HEK293 (cell line): ENCODE results near the gene KLHL18.

ENCODE experiments used
- KLF1 ChIP-seq: fragments of 450-650 bp; formaldehyde crosslinking; IDR thresholded peaks from 2 replicates; pipeline ENCODE4 v1.5.1; 2016; ENCODE audit warnings: missing biosample characterization, missing genetic modification characterization
- KLF9 ChIP-seq: fragments of 450-650 bp; formaldehyde crosslinking; IDR thresholded peaks from 2 replicates; pipeline ENCODE4 v1.5.1; 2016; ENCODE audit warnings: missing biosample characterization, missing genetic modification characterization, low read depth
- MEIS1 ChIP-seq: sonication (generic); formaldehyde crosslinking; IDR thresholded peaks from 2 replicates; pipeline ENCODE4 v1.8.1; 2022; ENCODE audit warnings: missing genetic modification reagents, mild to moderate bottlenecking, borderline replicate concordance
- SP7 ChIP-seq: fragments of 450-650 bp; formaldehyde crosslinking; IDR thresholded peaks from 2 replicates; pipeline ENCODE4 v1.5.1; 2016; ENCODE audit warnings: missing biosample characterization, missing genetic modification characterization
- TRIM28 ChIP-seq: IDR thresholded peaks from 2 replicates; pipeline ENCODE4 v1.6.1; 2011; ENCODE audit warnings: low read length, control low read depth, borderline replicate concordance
- YY1 ChIP-seq: fragments of 450-650 bp; formaldehyde crosslinking; IDR thresholded peaks from 2 replicates; pipeline ENCODE4 v1.5.1; 2018; ENCODE audit warnings: missing biosample characterization, missing genetic modification characterization
- ZNF10 ChIP-seq: fragments of 450-650 bp; formaldehyde crosslinking; IDR thresholded peaks from 2 replicates; pipeline ENCODE4 v1.5.1; 2017; ENCODE audit warnings: missing biosample characterization, missing genetic modification characterization
- ZNF184 ChIP-seq: fragments of 450-650 bp; IDR thresholded peaks from 2 replicates; pipeline ENCODE4 v1.5.1; 2018; ENCODE audit warnings: missing biosample characterization, mild to moderate bottlenecking, missing genetic modification characterization
- ZNF19 ChIP-seq: fragments of 450-650 bp; formaldehyde crosslinking; IDR thresholded peaks from 2 replicates; pipeline ENCODE4; 2016; ENCODE audit warnings: missing biosample characterization, missing genetic modification characterization, low read depth
- ZNF202 ChIP-seq: fragments of 450-650 bp; formaldehyde crosslinking; IDR thresholded peaks from 2 replicates; pipeline ENCODE4 v1.5.1; 2016; ENCODE audit warnings: missing biosample characterization, missing genetic modification characterization, borderline replicate concordance
- ZNF404 ChIP-seq: fragments of 450-650 bp; formaldehyde crosslinking; IDR thresholded peaks from 2 replicates; pipeline ENCODE4 v1.5.1; 2017; ENCODE audit warnings: missing biosample characterization, missing genetic modification characterization
- ZNF416 ChIP-seq: fragments of 450-650 bp; formaldehyde crosslinking; IDR thresholded peaks from 2 replicates; pipeline ENCODE4 v1.5.1; 2016; ENCODE audit warnings: missing biosample characterization, missing genetic modification characterization
- ZNF560 ChIP-seq: fragments of 450-650 bp; formaldehyde crosslinking; IDR thresholded peaks from 2 replicates; pipeline ENCODE4 v1.5.1; 2017; ENCODE audit warnings: missing biosample characterization, missing genetic modification characterization, borderline replicate concordance
- ZNF596 ChIP-seq: fragments of 450-650 bp; IDR thresholded peaks from 2 replicates; pipeline ENCODE4 v1.5.0; 2018; ENCODE audit warnings: missing biosample characterization, mild to moderate bottlenecking, missing genetic modification characterization, moderate library complexity
- ZXDB ChIP-seq: fragments of 450-650 bp; formaldehyde crosslinking; IDR thresholded peaks from 2 replicates; pipeline ENCODE4 v1.5.1; 2016; ENCODE audit warnings: missing biosample characterization, missing genetic modification characterization
- TF ChIP-seq, protein P1 (sequence below): fragments of 450-650 bp; formaldehyde crosslinking; IDR thresholded peaks from 2 replicates; pipeline ENCODE4 v1.5.1; 2017; ENCODE audit warnings: missing biosample characterization, missing genetic modification characterization
- TF ChIP-seq, protein P2 (sequence below): fragments of 450-650 bp; IDR thresholded peaks from 2 replicates; pipeline ENCODE4 v1.5.1; 2018; ENCODE audit warnings: missing biosample characterization, mild to moderate bottlenecking, missing genetic modification characterization
- TF ChIP-seq, protein P3 (sequence below): fragments of 450-650 bp; formaldehyde crosslinking; IDR thresholded peaks from 2 replicates; pipeline ENCODE4 v1.5.1; 2016; ENCODE audit warnings: missing biosample characterization, missing genetic modification characterization
- TF ChIP-seq, protein P4 (sequence below): fragments of 450-650 bp; formaldehyde crosslinking; IDR thresholded peaks from 2 replicates; pipeline ENCODE4 v1.5.1; 2016; ENCODE audit warnings: missing biosample characterization, missing genetic modification characterization
- TF ChIP-seq, protein P5 (sequence below): fragments of 450-650 bp; formaldehyde crosslinking; conservative IDR thresholded peaks from 2 replicates; pipeline ENCODE4 v1.5.1; 2016; ENCODE audit warnings: low read depth, missing biosample characterization, missing genetic modification characterization
- TF ChIP-seq, protein P6 (sequence below): fragments of 450-650 bp; formaldehyde crosslinking; IDR thresholded peaks from 2 replicates; pipeline ENCODE4 v1.5.1; 2017; ENCODE audit warnings: missing biosample characterization, missing genetic modification characterization
- TF ChIP-seq, protein P7 (sequence below): fragments of 450-650 bp; formaldehyde crosslinking; IDR thresholded peaks from 2 replicates; pipeline ENCODE4 v1.5.1; 2016; ENCODE audit warnings: missing biosample characterization, missing genetic modification characterization

The KLHL18 gene

DNA sequence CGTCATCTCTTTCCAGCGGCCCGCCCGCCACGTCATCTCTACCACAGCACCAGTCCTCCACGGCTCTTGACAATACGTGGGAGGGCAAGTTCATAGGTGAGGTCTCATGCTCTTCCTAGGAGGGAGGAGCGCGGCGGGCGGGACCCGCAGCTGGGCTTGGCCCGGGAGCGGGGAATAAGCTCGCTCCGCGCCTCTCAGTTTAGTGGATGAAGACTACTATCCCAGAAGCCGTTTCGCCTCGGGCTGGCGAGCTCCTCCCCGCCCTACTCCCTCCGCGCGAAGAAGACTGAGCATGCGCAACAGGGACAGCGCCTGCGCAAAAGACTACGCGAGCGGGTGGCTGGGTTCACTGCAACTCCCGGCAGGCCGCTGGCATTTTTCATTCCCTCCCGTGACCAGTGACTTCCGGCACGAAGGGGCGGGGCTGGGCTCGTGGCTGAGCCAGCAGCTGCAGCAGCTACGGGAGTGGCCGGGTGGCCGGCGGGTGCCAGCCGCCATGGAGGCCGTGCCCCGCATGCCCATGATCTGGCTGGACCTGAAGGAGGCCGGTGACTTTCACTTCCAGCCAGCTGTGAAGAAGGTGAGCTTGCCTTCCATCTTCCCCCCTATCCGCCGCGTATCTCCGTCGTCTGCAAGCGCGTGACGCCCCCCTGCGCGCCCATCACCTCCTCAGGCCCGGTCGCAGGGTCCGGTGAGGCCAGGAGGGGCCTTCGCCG lies 98.0 kb downstream of the KLHL18 start, which contains the start of gene PTPN23 (continued):
- TF ChIP-seq, protein P1, sequence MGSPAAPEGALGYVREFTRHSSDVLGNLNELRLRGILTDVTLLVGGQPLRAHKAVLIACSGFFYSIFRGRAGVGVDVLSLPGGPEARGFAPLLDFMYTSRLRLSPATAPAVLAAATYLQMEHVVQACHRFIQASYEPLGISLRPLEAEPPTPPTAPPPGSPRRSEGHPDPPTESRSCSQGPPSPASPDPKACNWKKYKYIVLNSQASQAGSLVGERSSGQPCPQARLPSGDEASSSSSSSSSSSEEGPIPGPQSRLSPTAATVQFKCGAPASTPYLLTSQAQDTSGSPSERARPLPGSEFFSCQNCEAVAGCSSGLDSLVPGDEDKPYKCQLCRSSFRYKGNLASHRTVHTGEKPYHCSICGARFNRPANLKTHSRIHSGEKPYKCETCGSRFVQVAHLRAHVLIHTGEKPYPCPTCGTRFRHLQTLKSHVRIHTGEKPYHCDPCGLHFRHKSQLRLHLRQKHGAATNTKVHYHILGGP (tag by site-specific recombination): no peak
- TF ChIP-seq SP7 (tag by site-specific recombination) (peak; percentile 69), ZNF202 (tag by site-specific recombination) (no peak), KLF1 (peak; percentile 54; the same call in 1 of the 2 replicates), YY1 (peak; percentile 75; the same call in 1 of the 2 replicates), ZNF596 (tag by site-specific recombination) (no peak), KLF9 (peak; percentile 94), ZNF184 (tag by site-specific recombination) (no peak), ZNF416 (tag by site-specific recombination) (no peak), TRIM28 (no peak), ZXDB (tag by site-specific recombination) (peak; percentile 60), MEIS1 (no peak), ZNF404 (no peak), ZNF10 (tag by site-specific recombination) (peak; percentile 55; the same call in 1 of the 2 replicates), ZNF19 (tag by site-specific recombination) (no peak), ZNF560 (tag by site-specific recombination) (no peak)
- TF ChIP-seq, protein P2, sequence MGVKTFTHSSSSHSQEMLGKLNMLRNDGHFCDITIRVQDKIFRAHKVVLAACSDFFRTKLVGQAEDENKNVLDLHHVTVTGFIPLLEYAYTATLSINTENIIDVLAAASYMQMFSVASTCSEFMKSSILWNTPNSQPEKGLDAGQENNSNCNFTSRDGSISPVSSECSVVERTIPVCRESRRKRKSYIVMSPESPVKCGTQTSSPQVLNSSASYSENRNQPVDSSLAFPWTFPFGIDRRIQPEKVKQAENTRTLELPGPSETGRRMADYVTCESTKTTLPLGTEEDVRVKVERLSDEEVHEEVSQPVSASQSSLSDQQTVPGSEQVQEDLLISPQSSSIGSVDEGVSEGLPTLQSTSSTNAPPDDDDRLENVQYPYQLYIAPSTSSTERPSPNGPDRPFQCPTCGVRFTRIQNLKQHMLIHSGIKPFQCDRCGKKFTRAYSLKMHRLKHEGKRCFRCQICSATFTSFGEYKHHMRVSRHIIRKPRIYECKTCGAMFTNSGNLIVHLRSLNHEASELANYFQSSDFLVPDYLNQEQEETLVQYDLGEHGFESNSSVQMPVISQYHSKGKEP: peak; percentile 35; the same call in 1 of the 2 replicates
- TF ChIP-seq, protein P3, sequence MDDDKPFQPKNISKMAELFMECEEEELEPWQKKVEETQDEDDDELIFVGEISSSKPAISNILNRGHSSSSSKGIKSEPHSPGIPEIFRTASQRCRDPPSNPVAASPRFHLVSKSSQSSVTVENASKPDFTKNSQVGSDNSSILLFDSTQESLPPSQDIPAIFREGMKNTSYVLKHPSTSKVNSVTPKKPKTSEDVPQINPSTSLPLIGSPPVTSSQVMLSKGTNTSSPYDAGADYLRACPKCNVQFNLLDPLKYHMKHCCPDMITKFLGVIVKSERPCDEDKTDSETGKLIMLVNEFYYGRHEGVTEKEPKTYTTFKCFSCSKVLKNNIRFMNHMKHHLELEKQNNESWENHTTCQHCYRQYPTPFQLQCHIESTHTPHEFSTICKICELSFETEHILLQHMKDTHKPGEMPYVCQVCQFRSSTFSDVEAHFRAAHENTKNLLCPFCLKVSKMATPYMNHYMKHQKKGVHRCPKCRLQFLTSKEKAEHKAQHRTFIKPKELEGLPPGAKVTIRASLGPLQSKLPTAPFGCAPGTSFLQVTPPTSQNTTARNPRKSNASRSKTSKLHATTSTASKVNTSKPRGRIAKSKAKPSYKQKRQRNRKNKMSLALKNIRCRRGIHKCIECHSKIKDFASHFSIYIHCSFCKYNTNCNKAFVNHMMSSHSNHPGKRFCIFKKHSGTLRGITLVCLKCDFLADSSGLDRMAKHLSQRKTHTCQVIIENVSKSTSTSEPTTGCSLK: no peak
- TF ChIP-seq, protein P4, sequence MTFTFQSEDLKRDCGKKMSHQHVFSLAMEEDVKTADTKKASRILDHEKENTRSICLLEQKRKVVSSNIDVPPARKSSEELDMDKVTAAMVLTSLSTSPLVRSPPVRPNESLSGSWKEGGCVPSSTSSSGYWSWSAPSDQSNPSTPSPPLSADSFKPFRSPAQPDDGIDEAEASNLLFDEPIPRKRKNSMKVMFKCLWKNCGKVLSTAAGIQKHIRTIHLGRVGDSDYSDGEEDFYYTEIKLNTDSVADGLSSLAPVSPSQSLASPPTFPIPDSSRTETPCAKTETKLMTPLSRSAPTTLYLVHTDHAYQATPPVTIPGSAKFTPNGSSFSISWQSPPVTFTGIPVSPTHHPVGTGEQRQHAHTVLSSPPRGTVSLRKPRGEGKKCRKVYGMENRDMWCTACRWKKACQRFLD (tag by site-specific recombination): no peak
- TF ChIP-seq, protein P5, sequence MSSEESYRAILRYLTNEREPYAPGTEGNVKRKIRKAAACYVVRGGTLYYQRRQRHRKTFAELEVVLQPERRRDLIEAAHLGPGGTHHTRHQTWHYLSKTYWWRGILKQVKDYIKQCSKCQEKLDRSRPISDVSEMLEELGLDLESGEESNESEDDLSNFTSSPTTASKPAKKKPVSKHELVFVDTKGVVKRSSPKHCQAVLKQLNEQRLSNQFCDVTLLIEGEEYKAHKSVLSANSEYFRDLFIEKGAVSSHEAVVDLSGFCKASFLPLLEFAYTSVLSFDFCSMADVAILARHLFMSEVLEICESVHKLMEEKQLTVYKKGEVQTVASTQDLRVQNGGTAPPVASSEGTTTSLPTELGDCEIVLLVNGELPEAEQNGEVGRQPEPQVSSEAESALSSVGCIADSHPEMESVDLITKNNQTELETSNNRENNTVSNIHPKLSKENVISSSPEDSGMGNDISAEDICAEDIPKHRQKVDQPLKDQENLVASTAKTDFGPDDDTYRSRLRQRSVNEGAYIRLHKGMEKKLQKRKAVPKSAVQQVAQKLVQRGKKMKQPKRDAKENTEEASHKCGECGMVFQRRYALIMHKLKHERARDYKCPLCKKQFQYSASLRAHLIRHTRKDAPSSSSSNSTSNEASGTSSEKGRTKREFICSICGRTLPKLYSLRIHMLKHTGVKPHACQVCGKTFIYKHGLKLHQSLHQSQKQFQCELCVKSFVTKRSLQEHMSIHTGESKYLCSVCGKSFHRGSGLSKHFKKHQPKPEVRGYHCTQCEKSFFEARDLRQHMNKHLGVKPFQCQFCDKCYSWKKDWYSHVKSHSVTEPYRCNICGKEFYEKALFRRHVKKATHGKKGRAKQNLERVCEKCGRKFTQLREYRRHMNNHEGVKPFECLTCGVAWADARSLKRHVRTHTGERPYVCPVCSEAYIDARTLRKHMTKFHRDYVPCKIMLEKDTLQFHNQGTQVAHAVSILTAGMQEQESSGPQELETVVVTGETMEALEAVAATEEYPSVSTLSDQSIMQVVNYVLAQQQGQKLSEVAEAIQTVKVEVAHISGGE (tag by site-specific recombination): peak; percentile 71
- TF ChIP-seq, protein P6, sequence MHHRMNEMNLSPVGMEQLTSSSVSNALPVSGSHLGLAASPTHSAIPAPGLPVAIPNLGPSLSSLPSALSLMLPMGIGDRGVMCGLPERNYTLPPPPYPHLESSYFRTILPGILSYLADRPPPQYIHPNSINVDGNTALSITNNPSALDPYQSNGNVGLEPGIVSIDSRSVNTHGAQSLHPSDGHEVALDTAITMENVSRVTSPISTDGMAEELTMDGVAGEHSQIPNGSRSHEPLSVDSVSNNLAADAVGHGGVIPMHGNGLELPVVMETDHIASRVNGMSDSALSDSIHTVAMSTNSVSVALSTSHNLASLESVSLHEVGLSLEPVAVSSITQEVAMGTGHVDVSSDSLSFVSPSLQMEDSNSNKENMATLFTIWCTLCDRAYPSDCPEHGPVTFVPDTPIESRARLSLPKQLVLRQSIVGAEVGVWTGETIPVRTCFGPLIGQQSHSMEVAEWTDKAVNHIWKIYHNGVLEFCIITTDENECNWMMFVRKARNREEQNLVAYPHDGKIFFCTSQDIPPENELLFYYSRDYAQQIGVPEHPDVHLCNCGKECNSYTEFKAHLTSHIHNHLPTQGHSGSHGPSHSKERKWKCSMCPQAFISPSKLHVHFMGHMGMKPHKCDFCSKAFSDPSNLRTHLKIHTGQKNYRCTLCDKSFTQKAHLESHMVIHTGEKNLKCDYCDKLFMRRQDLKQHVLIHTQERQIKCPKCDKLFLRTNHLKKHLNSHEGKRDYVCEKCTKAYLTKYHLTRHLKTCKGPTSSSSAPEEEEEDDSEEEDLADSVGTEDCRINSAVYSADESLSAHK (tag by site-specific recombination): peak; percentile 34; the same call in 1 of the 2 replicates
- TF ChIP-seq, protein P7, sequence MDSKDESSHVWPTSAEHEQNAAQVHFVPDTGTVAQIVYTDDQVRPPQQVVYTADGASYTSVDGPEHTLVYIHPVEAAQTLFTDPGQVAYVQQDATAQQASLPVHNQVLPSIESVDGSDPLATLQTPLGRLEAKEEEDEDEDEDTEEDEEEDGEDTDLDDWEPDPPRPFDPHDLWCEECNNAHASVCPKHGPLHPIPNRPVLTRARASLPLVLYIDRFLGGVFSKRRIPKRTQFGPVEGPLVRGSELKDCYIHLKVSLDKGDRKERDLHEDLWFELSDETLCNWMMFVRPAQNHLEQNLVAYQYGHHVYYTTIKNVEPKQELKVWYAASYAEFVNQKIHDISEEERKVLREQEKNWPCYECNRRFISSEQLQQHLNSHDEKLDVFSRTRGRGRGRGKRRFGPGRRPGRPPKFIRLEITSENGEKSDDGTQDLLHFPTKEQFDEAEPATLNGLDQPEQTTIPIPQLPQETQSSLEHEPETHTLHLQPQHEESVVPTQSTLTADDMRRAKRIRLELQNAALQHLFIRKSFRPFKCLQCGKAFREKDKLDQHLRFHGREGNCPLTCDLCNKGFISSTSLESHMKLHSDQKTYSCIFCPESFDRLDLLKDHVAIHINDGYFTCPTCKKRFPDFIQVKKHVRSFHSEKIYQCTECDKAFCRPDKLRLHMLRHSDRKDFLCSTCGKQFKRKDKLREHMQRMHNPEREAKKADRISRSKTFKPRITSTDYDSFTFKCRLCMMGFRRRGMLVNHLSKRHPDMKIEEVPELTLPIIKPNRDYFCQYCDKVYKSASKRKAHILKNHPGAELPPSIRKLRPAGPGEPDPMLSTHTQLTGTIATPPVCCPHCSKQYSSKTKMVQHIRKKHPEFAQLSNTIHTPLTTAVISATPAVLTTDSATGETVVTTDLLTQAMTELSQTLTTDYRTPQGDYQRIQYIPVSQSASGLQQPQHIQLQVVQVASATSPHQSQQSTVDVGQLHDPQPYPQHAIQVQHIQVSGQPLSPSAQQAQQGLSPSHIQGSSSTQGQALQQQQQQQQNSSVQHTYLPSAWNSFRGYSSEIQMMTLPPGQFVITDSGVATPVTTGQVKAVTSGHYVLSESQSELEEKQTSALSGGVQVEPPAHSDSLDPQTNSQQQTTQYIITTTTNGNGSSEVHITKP: peak; percentile 76
